Left lung (tissue), 10 donors: ENCODE results near the gene AFF2. TPM values are rescaled to one million over a fixed set of nuclear protein-coding genes. Genes with fewer than 3 reads are reported as not detected.

ENCODE experiments used
- ATAC-seq: fragments of 200-7000 bp; cut with Tn5 transposase; one replicate; pipeline ENCODE4 v1.9.1; 2020; ENCODE audit warnings: moderate library complexity
- DNase-seq, 4 donors: peaks; one replicate each; pipeline ENCODE4 v3.0.0-alpha.2; 2013 to 2020
- H3K27ac ChIP-seq, 2 donors: fragments of 200-600 bp; sonication (generic) in 1 of 2; one replicate each; pipeline versions ENCODE4 v1.5.0 to v1.8.0; 2020 to 2021
- H3K27me3 ChIP-seq, 2 donors: fragments of 200-600 bp; sonication (generic) in 1 of 2; one replicate each; pipeline versions ENCODE4 v1.5.0 to v1.8.0; 2020 to 2021
- H3K36me3 ChIP-seq, 2 donors: fragments of 200-600 bp; sonication (generic) in 1 of 2; one replicate each; pipeline versions ENCODE4 v1.5.0 to v1.8.0; 2020 to 2021
- H3K4me1 ChIP-seq, 2 donors: fragments of 200-600 bp; one replicate each; pipeline ENCODE4 v1.8.0; 2021
- H3K4me3 ChIP-seq, 2 donors: fragments of 200-600 bp; sonication (generic) in 1 of 2; one replicate each; pipeline versions ENCODE4 v1.5.0 to v1.8.0; 2020 to 2021; ENCODE audit warnings: mild to moderate bottlenecking in 1 of 2
- H3K9me3 ChIP-seq, 2 donors: fragments of 200-600 bp; sonication (generic) in 1 of 2; one replicate each; pipeline versions ENCODE4 v1.5.0 to v1.8.0; 2020 to 2021
- intact Hi-C, 2 donors: fragments of 100-400 bp; cut with DNase I; formaldehyde crosslinking; loops; one replicate each; pipeline versions ENCODE4 v1.11.2 to v1.14.2; 2022
- polyA plus RNA-seq, 6 donors: library from polyadenylated mRNA; unstranded; fragments of 120-200 nt; gene quantifications; one replicate each; pipeline ENCODE4 v1.2.1, GENCODE V29; 2013; ENCODE audit not compliant: insufficient read length in 6 of 6
- total RNA-seq, 2 donors: library from RNA; stranded (reverse); fragmentation: NEBNext Ultra II Directional; extraction: Animal tissue kit (Norgen Biotek cat#: 25700); gene quantifications; one replicate each; pipeline ENCODE4 v1.2.1, GENCODE V29; 2021
- TF ChIP-seq, protein P1 (sequence below), 2 donors: fragments of 200-600 bp; sonication (generic) in 1 of 2; IDR thresholded peaks; one replicate each; pipeline versions ENCODE4 v1.5.0 to v1.8.0; 2021; ENCODE audit warnings: antibody characterized with exemption in 2 of 2
- donor health status: DM: no; HTN: yes; CAD: no.
- donor health status: DM: no; HTN: no; CAD: no.

AFF2 gene
- total and polyA plus RNA-seq, 8 donors: 4.8 to 10.2 (median 5.7) TPM

DNA sequence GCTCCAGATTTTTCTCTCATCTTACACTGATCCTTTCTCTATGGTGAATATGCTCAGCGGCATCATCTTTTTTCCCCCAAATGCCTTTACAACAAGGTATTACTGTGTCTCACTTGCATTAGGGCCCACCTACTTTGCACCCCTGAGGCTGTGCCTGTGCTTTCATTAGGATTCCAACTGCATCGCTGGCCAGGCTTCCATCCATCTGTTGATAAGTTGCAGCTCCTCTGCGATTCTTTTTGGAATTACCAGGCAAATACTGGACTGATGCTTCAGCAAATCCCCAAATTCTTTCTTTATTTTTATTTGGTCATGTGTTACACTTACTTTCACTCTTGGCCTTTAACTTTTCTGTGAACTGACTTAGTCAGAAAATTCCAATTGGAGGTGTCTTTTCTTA lies 77.3 kb downstream of the AFF2 start:
- DNase-seq (no peak), ATAC-seq (no peak)
- H3K4me3 ChIP-seq: no peak overlapping the region
- H3K27ac ChIP-seq: no peak overlapping the region
- no peaks in the 10 kb centered on the region for H3K4me1 ChIP-seq
- no peaks in the 10 kb centered on the region for H3K36me3 ChIP-seq
- H3K27me3 ChIP-seq: no peaks in the 10 kb centered on the region
- intact Hi-C loops: no loop called here
- TF ChIP-seq, protein P1, sequence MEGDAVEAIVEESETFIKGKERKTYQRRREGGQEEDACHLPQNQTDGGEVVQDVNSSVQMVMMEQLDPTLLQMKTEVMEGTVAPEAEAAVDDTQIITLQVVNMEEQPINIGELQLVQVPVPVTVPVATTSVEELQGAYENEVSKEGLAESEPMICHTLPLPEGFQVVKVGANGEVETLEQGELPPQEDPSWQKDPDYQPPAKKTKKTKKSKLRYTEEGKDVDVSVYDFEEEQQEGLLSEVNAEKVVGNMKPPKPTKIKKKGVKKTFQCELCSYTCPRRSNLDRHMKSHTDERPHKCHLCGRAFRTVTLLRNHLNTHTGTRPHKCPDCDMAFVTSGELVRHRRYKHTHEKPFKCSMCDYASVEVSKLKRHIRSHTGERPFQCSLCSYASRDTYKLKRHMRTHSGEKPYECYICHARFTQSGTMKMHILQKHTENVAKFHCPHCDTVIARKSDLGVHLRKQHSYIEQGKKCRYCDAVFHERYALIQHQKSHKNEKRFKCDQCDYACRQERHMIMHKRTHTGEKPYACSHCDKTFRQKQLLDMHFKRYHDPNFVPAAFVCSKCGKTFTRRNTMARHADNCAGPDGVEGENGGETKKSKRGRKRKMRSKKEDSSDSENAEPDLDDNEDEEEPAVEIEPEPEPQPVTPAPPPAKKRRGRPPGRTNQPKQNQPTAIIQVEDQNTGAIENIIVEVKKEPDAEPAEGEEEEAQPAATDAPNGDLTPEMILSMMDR (IDR thresholded peaks at IDR 0.05): no peak
- H3K9me3 ChIP-seq: no peaks in the 10 kb centered on the region

GRCh38 chrX:148580016-148580415 lies 79.6 kb downstream of the AFF2 start:
- TF ChIP-seq, protein P1 (IDR thresholded peaks at IDR 0.05): no peak
- Histone ChIP-seq H3K4me3 (no peak overlapping the region), H3K36me3 (no peaks in the 10 kb centered on the region), H3K9me3 (no peaks in the 10 kb centered on the region), H3K4me1 (no peaks in the 10 kb centered on the region), H3K27ac (no peak overlapping the region), H3K27me3 (no peaks in the 10 kb centered on the region)
- intact Hi-C loops: no loop called here
- ATAC-seq (no peak), DNase-seq (no peak)

GRCh38 chrX:148582353-148582752 lies 81.9 kb downstream of the AFF2 start:
- no peak overlapping the region for H3K27ac ChIP-seq
- intact Hi-C loops: no loop called here
- H3K27me3 ChIP-seq: no peaks in the 10 kb centered on the region
- H3K4me3 ChIP-seq: no peak overlapping the region
- no peaks in the 10 kb centered on the region for H3K9me3 ChIP-seq
- DNase-seq (no peak), ATAC-seq (no peak)
- H3K36me3 ChIP-seq: no peaks in the 10 kb centered on the region
- TF ChIP-seq, protein P1 (IDR thresholded peaks at IDR 0.05): no peak
- H3K4me1 ChIP-seq: no peaks in the 10 kb centered on the region

DNA sequence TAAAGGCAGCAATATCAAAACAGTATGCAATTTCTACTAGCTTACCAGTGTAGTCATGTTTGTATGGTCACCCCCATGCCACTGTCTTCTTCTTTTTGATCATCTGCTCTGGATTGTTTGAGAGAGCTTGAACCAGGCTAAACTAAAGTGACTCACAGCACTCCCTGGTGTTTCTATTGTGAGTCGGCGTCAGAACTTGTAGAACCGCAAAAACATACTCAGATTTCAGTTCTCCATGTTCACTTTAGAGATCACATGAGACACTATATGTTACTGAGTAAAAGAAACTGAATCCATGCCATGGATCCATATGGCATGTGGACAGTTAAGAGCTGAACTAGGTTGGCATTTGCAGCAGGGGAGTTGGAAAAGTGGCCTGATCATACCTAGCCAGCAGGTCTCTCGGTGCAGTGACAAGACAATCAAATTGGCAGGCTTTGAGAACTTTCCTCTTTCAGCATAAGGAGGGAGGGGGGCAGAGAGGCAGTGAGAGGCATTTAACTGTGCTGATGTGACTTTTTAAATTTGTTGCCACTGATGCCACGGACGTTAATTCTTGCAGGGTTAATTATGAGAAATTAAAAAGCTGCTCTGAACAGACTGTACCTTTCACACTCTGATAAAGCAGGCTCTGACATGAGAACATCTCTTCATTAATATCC lies 88.4 kb downstream of the AFF2 start:
- ATAC-seq: no peak
- Histone ChIP-seq H3K27me3 (no peaks in the 10 kb centered on the region), H3K4me3 (no peak overlapping the region), H3K4me1 (no peaks in the 10 kb centered on the region), H3K9me3 (no peaks in the 10 kb centered on the region), H3K36me3 (no peaks in the 10 kb centered on the region), H3K27ac (no peak overlapping the region)
- intact Hi-C loops: no loop called here
- DNase-seq: no peak
- TF ChIP-seq, protein P1 (IDR thresholded peaks at IDR 0.05): no peak

DNA sequence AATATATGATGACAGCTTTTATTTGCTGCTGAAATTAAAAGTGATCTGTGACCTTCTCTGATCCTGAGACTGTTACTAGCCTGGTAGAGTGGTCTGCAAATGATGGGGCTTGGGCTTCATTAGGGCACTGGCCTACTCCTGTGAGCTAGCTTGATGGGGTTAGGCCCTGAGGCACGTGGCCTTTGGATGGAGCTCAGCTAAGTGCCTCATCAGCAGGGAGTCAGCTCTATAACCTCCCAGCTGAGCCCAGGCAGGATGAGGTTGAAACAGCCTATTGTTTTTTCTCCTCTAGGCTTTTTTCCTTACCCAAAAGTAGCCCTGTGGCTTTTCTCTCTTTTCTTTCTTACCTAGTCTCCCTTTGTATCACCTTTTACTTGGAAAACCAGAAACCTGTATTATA lies 92.2 kb downstream of the AFF2 start:
- H3K27ac ChIP-seq: no peak overlapping the region
- no peak overlapping the region for H3K4me3 ChIP-seq
- H3K27me3 ChIP-seq: peaks cover 0 to 9% of the 10 kb centered on the region in 2 donors
- ATAC-seq (no peak), DNase-seq (no peak)
- intact Hi-C loops: no loop called here
- TF ChIP-seq, protein P1 (IDR thresholded peaks at IDR 0.05): no peak
- no peaks in the 10 kb centered on the region for H3K9me3 ChIP-seq
- H3K4me1 ChIP-seq: no peaks in the 10 kb centered on the region
- H3K36me3 ChIP-seq: no peaks in the 10 kb centered on the region
